Activated naive CD8-positive, alpha-beta T cell (primary cell): ENCODE data around the gene FAM9A.
"Not testable (repeated sequence)": the region's sequence is repeated elsewhere in the genome, so short reads cannot be mapped to it uniquely, and the experiment has no call there.

Experiments
- H3K27ac Mint-ChIP-seq: one replicate; pipeline ENCODE4 v1.8.0; 2021; ENCODE audit warnings: mixed read lengths
- H3K27me3 Mint-ChIP-seq: one replicate; pipeline ENCODE4 v1.8.0; 2021; ENCODE audit warnings: mixed read lengths
- H3K36me3 Mint-ChIP-seq: one replicate; pipeline ENCODE4 v1.8.0; 2021; ENCODE audit warnings: mixed read lengths
- H3K4me1 Mint-ChIP-seq: one replicate; pipeline ENCODE4 v1.8.0; 2021; ENCODE audit warnings: low read depth, mixed read lengths
- H3K4me3 Mint-ChIP-seq: one replicate; pipeline ENCODE4 v1.8.0; 2021; ENCODE audit warnings: mild to moderate bottlenecking, mixed read lengths
- H3K9me3 Mint-ChIP-seq: one replicate; pipeline ENCODE4 v1.8.0; 2021; ENCODE audit warnings: low read depth, mixed read lengths

Gene FAM9A

DNA sequence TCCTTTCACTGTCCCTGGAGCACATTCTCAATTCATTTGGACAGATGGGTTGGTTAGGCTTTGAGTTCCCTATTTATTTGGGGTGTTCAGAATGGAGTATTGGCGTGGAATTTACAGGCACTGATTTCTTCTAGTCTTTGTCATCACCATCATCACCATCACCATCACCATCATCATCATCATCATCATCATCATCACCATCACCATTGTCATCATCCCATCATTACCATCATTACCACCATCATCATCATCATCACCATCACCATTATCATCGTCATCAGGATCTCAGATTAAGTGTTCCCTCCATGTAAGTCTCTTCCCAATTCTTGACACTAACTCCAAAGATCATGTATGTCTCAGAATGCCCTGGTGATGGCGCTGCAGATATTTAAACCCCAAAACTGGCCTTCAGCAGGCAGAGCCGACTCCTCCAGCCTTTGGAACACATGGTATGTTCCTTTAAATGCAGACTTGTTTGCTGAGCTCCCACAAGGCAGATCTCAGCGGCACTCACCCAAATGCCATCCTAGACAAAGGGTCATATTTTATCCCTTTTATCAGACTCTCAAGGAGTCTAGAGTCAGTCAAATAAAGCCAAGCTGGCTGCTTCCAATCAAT, 19.8 kb upstream of the FAM9A start:
- Mint-ChIP-seq H3K27me3 (no peaks in the 10 kb centered on the region), H3K9me3 (no peaks in the 10 kb centered on the region), H3K27ac (no peak overlapping the region), H3K4me3 (no peak overlapping the region), H3K36me3 (no peaks in the 10 kb centered on the region), H3K4me1 (no peaks in the 10 kb centered on the region)

GRCh38 chrX:8815460-8816065, 14.4 kb upstream of the FAM9A start:
- no peaks in the 10 kb centered on the region for H3K9me3 Mint-ChIP-seq
- H3K27ac Mint-ChIP-seq, result no peak overlapping the region
- no peaks in the 10 kb centered on the region for H3K4me1 Mint-ChIP-seq
- no peaks in the 10 kb centered on the region for H3K27me3 Mint-ChIP-seq
- H3K4me3 Mint-ChIP-seq, result no peak overlapping the region
- no peaks in the 10 kb centered on the region for H3K36me3 Mint-ChIP-seq

DNA sequence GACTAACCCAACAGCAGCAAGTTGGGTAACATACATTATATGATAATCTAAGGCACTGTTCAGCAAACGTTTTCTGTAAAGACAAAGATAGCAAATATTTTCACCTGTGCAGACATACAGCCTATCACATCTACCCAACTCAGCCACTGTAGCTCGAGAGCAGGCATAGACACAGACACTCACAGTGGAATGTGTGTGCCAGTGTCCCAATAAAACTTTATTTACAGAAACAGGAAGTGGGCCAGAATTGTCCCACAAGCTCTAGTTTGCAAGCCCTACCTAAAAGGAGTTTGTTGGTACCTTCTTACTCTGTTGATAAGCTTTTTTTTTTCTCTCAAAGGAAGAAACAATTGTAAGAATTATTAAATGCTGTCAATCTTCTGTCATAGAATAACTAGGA, 11.9 kb upstream of the FAM9A start:
- no peaks in the 10 kb centered on the region for H3K4me1 Mint-ChIP-seq
- H3K4me3 Mint-ChIP-seq, result no peak overlapping the region
- H3K36me3 Mint-ChIP-seq, result no peaks in the 10 kb centered on the region
- no peaks in the 10 kb centered on the region for H3K27me3 Mint-ChIP-seq
- H3K9me3 Mint-ChIP-seq, result no peaks in the 10 kb centered on the region
- no peak overlapping the region for H3K27ac Mint-ChIP-seq

DNA sequence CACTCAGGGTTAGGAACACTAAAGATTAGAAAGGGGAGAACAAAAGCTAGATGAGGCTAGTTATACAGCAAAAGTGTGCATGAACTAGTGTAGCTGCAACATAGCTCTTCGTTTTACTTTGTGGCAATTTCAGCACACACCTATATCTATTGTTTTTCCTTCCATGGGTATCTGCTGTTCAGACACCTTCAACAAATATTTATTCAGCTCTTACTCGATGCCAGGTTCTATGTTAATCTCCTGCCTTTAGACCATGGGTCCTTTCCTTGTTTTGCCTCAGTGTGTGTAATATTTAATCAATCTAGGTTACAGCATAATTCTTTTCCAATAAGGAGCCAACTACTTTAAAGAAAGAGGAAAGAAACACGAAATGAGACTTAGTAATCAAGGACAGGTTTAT, 10.4 kb upstream of the FAM9A start:
- Mint-ChIP-seq H3K27ac (no peak overlapping the region), H3K27me3 (no peaks in the 10 kb centered on the region), H3K36me3 (no peaks in the 10 kb centered on the region), H3K9me3 (no peaks in the 10 kb centered on the region), H3K4me3 (no peak overlapping the region), H3K4me1 (no peaks in the 10 kb centered on the region)

GRCh38 chrX:8808661-8809060, 7.5 kb upstream of the FAM9A start:
- H3K27me3 Mint-ChIP-seq, result peaks cover 3% of the 10 kb centered on the region
- no peaks in the 10 kb centered on the region for H3K9me3 Mint-ChIP-seq
- no peaks in the 10 kb centered on the region for H3K4me1 Mint-ChIP-seq
- no peaks in the 10 kb centered on the region for H3K36me3 Mint-ChIP-seq
- no peak overlapping the region for H3K27ac Mint-ChIP-seq
- no peak overlapping the region for H3K4me3 Mint-ChIP-seq

DNA sequence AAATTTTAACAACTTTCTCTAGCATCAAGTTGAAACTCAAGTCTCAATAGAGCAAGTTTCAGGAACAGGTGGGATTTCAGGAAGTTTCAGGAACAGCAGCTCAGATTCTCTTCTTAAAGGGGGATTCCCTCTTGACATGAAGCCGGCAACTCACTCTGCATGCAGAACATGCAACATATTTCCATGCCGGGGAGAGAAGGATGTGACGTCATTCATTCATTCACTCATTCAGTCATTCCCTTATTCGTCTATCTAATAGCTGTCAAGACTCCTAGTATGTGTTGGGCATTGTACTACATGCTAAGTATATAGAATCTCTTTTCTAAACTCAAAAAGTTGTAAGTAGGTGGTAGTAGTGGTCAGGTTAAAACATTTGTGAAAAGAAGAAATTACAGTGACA, 4.8 kb upstream of the FAM9A start:
- Mint-ChIP-seq H3K36me3 (no peaks in the 10 kb centered on the region), H3K4me1 (no peaks in the 10 kb centered on the region), H3K27ac (no peak overlapping the region), H3K4me3 (no peak overlapping the region), H3K27me3 (peaks cover 3% of the 10 kb centered on the region), H3K9me3 (no peaks in the 10 kb centered on the region)

- H3K27ac Mint-ChIP-seq, result no peak overlapping the region
- no peaks in the 10 kb centered on the region for H3K9me3 Mint-ChIP-seq
- H3K4me3 Mint-ChIP-seq, result no peak overlapping the region
Measured at GRCh38 chrX:8805046-8805445, 3.9 kb upstream of the FAM9A start.

DNA sequence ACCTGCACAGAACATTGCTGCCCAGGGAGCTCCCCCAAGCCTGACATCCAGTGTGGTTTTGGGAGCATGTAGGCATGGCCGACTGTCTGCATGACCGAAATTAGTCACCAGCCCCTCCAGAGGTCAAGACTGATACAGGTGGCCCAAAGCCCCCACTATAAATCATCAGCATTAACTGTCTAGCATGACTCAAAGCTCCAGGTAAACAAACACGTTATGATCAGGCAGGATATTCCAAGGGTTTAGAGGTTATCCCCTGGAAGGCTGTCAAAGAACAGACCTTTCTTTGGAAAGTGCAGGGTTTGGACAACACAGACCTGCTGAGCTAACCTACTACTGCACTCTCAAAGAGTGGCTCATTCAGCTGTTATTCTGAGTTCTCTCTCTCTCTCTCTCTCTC, 2.1 kb upstream of the FAM9A start:
- Mint-ChIP-seq H3K27ac (no peak overlapping the region), H3K4me3 (no peak overlapping the region), H3K9me3 (no peaks in the 10 kb centered on the region), H3K36me3 (no peaks in the 10 kb centered on the region), H3K27me3 (peaks cover 3% of the 10 kb centered on the region), H3K4me1 (no peaks in the 10 kb centered on the region)

More at GRCh38 chrX:8805046-8805445, 3.9 kb upstream of the FAM9A start:
- no peaks in the 10 kb centered on the region for H3K4me1 Mint-ChIP-seq
- H3K36me3 Mint-ChIP-seq, result no peaks in the 10 kb centered on the region
- peaks cover 3% of the 10 kb centered on the region for H3K27me3 Mint-ChIP-seq

DNA sequence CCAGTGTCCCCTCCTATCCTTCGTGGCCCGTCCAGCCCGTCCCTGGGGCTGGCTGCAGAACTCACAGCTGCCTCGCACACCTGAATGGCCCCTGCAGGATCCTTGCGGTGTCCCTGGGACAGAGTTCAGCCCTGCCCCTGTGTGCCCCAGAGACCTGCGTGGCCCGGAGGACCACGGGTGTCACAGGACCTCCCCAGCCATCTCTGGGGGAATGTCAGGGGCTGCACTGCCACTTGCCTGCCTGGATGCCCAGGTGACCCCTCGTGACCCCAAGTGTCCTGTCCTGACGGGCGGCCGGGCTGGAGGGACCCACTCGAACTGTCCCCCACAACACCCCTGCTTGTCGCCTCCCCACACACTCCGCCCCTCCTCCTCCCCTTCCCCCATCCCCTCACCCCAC, 832 bp downstream of the FAM9A start:
- H3K4me3 Mint-ChIP-seq, H3K27ac Mint-ChIP-seq, H3K27me3 Mint-ChIP-seq, H3K36me3 Mint-ChIP-seq, H3K4me1 Mint-ChIP-seq, H3K9me3 Mint-ChIP-seq: not testable (repeated sequence)

GRCh38 chrX:8799281-8799680, 1.9 kb downstream of the FAM9A start:
- H3K36me3 Mint-ChIP-seq, H3K9me3 Mint-ChIP-seq, H3K27me3 Mint-ChIP-seq, H3K4me1 Mint-ChIP-seq, H3K4me3 Mint-ChIP-seq, H3K27ac Mint-ChIP-seq: not testable (repeated sequence)

GRCh38 chrX:8798702-8799101, 2.5 kb downstream of the FAM9A start:
- not testable (repeated sequence) for H3K4me3 Mint-ChIP-seq, H3K4me1 Mint-ChIP-seq, H3K27ac Mint-ChIP-seq, H3K36me3 Mint-ChIP-seq, H3K27me3 Mint-ChIP-seq, H3K9me3 Mint-ChIP-seq

DNA sequence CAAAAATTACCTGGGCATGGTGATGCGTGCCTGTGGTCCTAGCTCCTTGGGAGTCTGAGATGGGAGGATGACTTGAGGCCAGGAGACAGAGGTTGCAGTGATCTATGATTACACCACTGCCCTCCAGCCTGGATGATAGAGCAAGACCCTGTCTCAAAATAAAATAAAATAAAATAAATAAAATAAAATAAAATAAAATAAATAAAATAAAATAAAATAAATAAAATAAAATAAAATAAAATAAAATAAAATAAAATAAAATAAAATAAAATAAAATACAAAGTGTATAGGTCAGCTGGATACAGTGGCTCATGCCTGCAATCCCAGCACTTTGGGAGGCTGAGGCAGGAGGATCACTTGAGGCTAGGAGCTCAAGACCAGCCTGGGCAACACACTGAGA, 14.1 kb downstream of the FAM9A start:
- H3K27ac Mint-ChIP-seq, H3K36me3 Mint-ChIP-seq, H3K9me3 Mint-ChIP-seq, H3K4me3 Mint-ChIP-seq, H3K4me1 Mint-ChIP-seq, H3K27me3 Mint-ChIP-seq: not testable (repeated sequence)

GRCh38 chrX:8784162-8784561, 17.0 kb downstream of the FAM9A start:
- H3K27me3 Mint-ChIP-seq, result no peaks in the 10 kb centered on the region
- no peak overlapping the region for H3K27ac Mint-ChIP-seq
- peaks cover 2% of the 10 kb centered on the region for H3K4me1 Mint-ChIP-seq
- no peaks in the 10 kb centered on the region for H3K9me3 Mint-ChIP-seq
- no peaks in the 10 kb centered on the region for H3K36me3 Mint-ChIP-seq
- no peak overlapping the region for H3K4me3 Mint-ChIP-seq

DNA sequence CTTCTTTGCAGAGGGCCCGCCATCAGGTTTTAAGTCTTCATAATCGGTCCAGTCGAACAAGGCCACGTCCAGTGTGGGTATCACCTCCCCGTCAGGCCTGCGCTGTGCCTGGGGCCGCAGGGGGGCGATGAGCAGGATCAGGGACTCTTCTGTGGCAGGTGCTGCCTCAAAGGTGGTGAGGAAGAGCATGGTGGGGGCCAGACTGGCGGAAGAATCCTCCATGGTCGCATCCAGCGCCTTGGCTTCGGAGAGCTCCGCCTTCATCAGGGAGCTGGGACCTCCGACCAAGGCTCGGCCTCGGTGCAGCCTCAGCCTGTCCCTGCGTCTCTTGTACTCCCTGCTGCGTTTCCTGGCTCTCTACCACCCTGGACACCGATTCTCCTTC, 17.5 kb downstream of the FAM9A start:
- Mint-ChIP-seq H3K4me3 (no peak overlapping the region), H3K27ac (no peak overlapping the region), H3K4me1 (peaks cover 4% of the 10 kb centered on the region), H3K9me3 (no peaks in the 10 kb centered on the region), H3K27me3 (no peaks in the 10 kb centered on the region), H3K36me3 (no peaks in the 10 kb centered on the region)

DNA sequence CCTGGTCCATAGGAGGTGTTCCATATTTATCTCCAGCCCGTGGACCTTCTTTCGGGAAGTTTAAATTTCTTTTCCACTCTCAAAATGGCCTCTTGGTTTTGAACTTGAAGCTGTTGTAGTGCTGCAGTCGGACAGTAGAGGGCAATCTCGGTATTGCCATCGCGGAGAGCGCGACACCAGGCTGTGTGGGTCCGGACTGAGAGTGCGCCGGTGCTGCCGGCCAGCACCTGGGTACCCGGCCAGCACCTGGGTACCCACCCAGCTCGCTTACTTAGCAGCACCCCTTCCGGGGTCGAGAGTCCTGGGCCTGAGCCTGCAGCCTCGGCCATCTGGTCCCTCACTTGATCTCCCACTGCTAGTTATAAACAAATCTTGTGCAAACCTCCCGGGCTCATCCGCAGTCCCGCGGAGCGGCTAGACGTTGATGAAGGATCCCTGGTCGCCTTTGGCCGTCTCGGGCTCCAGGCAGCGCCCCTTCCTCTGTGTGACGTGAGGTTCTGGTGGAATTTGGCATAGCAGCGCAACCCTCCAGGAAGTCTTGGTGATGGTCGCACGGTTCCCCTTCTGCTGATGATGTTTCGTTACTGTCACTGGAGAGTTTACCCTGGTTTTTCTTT, 18.0 kb downstream of the FAM9A start:
- Mint-ChIP-seq H3K27me3 (no peaks in the 10 kb centered on the region), H3K36me3 (no peaks in the 10 kb centered on the region), H3K4me3 (peak overlapping the region; percentile 7), H3K27ac (no peak overlapping the region), H3K4me1 (peaks cover 4% of the 10 kb centered on the region), H3K9me3 (no peaks in the 10 kb centered on the region)

DNA sequence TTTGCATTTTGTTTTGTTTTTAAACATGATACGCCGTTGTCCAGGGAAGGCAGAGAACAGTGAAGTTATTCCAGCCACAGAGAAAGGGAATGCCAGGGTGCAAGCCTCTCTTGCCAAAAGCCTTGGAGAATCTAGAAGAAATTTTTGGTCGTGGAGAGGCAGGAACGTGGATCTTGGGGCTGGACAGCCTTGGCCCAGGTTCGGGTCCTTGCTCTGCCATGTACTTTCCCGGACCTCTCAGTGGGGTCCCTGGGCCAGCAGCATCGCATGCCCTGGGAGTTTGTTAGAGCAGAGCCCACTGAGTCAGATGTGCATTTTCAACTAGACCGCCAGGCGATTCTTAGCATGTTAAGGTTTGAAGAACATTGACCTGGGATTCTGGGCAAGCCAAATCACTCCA, 18.6 kb downstream of the FAM9A start:
- Mint-ChIP-seq H3K27me3 (no peaks in the 10 kb centered on the region), H3K27ac (no peak overlapping the region), H3K36me3 (no peaks in the 10 kb centered on the region), H3K9me3 (no peaks in the 10 kb centered on the region), H3K4me1 (peaks cover 4% of the 10 kb centered on the region), H3K4me3 (no peak overlapping the region)
